GM19467 (cell line): ENCODE measurements around the gene MAP1LC3B2.
"Not testable (repeated sequence)": the region's sequence is repeated elsewhere in the genome, so short reads cannot be mapped to it uniquely, and the experiment has no call there.

Source experiments
- ATAC-seq: cut with Tn5 transposase; IDR thresholded peaks from one replicate; pipeline ENCODE4 v1.9.1; 2021; ENCODE audit warnings: mild to moderate bottlenecking, moderate library complexity; ENCODE audit not compliant: unreplicated experiment

The MAP1LC3B2 gene

DNA sequence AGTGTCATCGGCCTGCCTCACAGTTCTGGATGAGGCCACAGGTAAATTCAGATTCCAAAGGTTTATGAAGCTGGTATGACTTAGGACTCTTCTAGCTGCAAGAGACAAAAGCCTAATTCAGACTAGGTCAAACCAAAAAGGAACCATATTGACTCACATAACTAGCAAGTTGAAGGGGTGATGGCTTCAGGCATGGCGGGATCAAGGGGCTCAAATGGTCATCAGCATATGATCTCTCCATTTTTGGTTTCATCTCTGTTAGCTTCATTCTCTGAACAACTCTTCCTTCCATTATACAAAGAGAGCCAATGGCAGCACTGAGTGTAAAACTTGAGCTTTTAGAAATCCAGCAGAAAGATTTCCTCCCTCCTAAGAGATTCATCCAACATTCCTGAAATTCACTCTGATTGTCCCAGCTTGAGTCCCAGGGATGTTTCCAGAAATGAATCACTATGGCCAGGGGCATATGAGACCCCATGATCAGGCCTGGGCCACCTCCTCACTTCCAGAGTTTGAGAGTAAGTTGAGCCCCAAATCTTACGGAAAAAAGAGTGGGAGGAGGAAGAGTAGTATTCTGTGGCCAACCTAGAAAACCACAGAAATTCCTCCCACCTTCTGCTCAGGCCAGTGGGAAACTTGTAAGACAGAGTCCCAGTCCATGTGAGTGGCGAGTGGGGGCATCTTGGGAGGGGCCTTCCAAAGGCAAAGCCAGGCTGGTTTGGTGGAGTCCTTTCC lies 2.0 kb upstream of the MAP1LC3B2 start:
- ATAC-seq, result no peak

DNA sequence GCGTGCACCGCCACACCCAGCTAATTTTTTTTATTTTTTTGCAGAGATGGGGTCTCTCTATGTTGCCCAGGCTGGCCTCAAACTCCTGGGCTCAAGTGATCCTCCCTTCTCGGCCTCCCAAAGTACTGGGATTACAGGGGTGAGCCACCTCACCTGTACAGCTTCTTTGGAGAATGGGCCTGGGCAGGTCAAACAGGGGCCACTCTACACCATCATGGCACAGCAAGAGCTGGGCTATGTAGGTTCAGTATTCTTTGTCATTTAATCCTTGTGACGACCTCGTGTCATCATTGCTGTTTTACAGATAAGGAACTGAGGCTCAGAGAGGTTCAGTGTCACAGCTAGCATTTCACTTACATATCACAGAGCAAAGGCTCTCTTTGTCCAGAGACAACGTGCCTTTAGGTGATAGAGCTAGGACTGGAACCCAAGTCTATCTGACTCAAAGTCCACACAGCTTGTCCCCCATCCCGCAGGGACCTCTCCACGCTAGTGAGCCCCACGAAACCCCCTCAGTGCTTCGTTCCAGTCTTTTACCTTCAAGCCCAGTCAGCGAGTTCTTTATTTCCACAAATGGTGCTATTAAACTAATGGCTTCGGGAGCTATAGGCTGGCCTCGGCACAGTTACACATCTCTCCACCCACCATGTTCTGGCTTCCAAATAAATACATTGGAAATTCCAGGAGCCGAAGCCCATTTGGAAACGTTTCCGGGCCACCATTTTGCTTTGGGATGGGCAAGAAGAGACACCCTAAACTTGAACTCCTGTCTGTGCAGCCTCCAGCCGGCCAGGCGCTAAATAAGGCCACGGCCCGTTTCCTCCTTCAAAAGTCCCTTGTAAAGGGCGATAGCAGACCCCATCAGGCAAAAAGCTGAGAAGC lies 660 bp upstream of the MAP1LC3B2 start:
- ATAC-seq, result no peak

DNA sequence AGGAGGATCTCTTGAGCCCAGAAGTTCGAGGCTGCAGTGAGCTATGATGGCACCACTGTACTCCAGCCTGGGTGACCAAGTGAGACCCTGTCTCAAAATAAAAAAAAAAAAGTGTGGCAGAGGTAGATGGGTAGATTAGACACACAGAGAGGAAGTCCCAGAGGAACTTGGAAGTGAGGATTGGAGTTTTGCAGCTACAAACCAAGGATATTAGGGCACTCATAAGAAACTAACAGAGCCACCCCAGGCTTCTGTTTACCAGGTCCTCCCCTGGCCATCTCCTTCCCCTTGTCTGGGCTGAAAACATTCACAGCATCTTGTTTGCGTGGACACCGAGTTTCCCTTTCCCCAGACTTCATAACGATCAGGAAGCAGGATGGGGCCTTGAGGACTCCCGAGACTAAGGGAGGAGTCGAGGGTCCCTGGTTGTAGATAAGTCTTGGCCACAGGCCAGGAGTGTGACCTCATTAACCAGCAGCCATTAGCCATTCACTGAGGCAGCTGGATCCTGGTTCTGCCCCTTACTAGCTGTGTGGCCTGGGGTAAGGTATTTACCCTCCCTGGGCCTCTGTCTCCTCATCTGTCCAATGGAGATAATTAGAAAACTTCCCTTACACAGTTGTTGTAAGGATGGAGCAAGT lies 2.1 kb downstream of the MAP1LC3B2 start:
- no peak for ATAC-seq

DNA sequence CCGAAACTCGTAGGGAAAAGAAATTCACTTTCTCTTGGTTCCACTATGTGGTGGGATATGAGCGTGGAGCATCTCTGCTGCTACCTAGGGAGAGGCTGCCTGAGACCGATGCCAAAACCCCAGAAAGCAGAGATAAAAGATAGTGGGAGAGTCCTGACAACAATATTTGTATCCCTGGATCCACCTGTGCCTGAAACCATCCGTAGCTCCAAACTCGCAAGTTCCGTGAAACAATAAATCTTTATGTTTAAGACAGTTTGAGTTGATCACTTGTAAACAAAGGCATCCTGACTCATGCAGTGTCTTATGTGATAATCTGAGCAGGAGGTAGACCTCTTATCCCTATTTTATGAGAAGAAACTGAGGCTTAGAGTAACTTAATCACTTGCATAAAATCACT lies 2.9 kb downstream of the MAP1LC3B2 start:
- ATAC-seq, result no peak

DNA sequence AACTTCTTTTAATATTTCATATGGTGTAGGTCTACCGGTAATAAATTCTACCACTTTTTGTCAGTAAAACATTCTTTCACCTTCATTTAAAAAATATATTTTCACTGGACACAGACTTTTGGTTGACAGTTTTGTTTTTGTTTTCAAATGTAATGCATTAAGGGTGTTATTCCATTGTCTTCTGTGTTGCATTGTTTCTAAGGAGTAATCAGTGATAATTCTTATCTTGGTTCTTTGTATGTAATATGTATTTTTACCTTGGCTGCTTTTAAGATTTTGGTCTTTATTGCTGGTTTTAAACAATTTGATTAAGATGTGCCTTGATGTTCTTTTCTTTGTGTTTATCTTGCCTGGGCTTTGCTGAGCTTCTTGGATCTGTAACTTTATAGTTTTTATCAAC lies 4.1 kb downstream of the MAP1LC3B2 start:
- no peak for ATAC-seq

DNA sequence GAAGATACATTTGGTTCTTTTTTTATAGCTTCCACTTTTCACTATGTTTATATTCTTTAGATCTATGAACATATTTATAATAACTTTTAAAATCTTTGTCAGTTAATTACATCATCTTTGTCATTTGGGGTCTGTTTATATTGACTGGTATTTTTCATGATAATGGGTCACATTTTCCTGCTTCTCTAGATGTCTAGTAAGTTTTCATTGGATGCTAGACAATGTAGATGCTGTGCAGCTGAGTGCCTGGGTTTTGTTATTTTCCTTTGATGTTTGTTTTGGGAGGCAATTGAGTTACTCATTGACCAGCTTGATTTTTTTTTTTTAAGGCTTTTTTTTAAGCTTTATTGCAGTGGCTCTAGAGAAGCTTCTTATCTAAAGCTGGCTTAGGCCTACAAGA lies 4.9 kb downstream of the MAP1LC3B2 start:
- no peak for ATAC-seq

DNA sequence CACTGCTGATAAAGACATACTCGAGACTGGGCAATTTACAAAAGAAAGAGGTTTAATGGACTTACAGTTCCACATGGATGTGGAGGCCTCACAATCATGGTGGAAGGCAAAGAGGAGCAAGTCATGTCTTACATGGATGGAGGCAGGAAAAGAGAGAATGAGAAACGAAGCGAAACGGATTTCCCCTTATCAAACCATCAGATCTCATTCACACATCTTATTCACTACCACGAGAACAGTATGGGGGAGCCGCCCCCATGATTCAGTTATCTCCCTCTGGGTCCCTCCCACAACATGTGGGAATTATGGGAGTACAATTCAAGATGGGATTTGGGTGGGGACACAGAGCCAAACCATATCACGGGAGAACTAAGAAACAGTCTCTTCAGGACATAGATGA lies 6.0 kb downstream of the MAP1LC3B2 start:
- not testable (repeated sequence) for ATAC-seq

DNA sequence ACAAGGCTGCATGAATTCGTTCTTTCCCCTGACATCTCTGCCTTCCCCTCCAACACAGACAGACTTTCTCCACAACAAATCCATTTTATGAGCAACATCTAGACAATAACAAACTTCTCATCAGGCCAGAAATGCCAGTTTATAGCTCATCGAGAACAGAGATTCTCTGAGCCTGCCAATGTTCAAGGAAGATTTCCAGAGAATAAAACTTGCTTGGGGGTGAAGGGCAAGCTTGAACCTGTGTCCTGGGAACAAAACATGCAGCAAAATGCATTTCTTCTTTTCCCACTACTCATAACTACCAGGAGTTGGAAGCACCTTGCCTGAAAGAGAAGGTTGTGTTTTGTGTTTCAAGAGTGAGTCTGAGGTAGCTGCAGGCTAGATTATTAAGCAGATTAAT lies 6.8 kb downstream of the MAP1LC3B2 start:
- no peak for ATAC-seq

DNA sequence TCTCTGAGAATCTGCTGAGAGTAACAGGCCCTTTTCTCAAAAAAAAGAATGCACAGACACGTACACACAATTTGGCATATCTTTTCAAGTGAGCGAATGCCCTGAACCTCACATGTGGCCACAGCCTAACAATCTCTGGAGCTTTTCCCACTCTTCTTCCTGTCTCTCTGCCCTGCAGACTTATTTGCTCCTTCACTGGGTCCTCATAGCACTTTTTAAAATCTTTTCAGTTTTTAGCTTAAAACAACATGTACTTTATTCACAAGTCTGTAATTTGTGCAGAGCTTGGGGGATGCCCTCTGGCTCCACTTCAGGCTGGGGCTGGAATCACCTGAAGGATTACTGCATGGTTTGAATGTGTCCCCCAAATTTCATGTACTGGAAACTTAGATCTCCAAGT lies 9.0 kb downstream of the MAP1LC3B2 start:
- no peak for ATAC-seq

DNA sequence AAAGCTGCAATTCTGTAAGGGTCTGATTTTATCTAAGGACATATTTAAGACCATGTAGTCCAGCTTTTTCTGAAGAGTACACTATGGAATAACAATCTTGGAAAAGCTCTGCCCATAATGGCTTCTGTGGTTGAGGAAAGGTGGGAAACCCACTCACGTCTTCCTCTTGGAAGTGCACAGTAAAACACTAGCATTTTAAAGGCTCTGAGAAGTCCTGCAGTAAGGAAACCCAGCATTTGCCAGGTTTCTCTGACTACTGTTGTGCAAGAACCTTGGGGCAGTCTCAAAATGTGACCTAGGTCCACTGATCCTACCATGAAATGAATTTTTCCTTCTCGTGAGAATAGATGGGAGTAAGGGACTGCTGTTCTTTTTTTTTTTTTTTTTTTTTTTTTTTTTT lies 11.9 kb downstream of the MAP1LC3B2 start:
- ATAC-seq, result no peak

DNA sequence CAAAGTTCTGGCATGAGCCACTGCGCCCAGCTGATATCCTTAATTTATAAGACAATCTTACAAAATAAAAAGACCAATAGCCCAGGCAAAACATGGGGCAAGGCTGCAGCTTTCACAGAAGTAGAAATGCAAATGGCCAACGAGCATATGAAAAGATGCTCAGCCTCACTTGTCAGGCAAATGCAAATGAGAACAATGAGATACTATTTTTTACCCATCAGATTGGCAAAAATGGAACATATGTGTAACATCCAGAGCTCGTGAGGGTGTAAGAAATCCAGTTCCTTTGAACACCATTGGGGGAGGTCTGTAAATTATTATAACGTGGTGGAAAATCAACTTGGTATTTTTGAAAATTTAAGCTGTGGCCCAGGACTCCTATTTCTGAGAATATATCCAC lies 14.6 kb downstream of the MAP1LC3B2 start:
- no peak for ATAC-seq

DNA sequence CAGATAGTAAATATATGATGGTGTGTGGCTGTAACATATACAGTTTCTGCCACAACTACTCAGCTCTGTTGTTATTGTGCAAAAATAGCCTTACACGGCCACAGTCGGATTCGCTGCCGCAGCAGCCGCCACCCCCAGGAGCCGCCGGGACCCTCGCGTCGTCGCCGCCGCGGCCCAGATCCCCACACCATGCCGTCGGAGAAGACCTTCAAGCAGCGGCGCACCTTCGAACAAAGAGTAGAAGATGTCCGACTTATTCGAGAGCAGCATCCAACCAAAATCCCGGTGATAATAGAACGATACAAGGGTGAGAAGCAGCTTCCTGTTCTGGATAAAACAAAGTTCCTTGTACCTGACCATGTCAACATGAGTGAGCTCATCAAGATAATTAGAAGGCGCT lies 16.6 kb downstream of the MAP1LC3B2 start:
- ATAC-seq, result not testable (repeated sequence)

DNA sequence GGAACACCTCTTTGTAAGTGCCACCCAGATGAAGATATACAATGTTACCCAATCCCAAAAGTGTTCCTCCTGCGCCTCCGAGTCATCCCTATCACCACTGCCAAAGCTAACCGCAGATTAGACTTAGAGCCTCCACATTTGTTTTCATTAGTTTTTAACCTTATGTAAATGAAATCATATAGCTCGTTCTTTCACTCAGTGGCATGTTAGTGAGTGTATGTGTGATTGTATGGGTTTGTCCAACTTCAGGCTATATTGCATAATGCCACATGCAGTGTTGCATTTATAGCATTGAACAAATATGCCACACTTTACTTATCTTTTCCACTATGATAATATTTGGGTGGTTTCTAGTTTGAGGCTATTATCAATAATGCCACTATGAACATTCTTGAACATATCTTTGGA lies 18.0 kb downstream of the MAP1LC3B2 start:
- ATAC-seq, result no peak

DNA sequence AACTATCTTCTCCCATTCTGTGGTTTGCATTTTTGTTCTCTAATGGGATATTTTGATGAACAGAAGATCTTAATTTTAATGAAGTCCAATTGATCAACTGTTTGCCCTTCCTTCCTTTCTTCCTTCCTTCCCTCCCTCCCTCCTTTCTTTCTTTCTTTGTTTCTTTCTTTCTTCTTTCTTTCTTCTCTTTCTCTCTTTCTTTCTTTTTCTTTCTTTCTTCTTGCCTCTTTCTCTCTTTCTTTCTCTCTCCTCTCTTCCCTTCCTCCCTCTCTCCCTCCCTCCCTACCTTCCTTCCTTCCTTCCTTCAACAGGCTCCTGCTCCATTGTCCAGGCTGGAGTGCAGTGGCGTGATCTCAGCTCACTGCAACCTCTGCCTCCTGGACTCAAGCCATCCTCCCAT lies 18.9 kb downstream of the MAP1LC3B2 start:
- no peak for ATAC-seq

DNA sequence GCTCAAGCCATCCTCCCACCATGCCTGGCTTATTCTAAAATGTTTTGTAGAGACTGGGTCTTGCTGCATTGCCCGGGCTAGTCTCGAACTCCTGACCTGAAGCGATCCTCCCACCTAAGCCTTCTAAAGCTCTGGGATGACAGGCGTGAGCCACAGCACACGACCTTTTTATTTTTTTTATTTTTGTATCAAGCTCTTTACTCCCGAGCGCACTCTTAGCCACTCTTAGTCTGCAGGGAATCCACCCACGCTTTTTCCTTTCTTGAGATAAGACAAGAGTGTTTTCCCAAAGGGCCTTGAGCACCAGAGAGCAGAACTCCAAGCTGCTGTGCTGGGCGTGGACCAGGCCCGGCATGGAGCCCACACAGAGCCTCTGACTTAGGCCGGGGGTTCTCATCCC lies 23.4 kb downstream of the MAP1LC3B2 start:
- ATAC-seq, result no peak

DNA sequence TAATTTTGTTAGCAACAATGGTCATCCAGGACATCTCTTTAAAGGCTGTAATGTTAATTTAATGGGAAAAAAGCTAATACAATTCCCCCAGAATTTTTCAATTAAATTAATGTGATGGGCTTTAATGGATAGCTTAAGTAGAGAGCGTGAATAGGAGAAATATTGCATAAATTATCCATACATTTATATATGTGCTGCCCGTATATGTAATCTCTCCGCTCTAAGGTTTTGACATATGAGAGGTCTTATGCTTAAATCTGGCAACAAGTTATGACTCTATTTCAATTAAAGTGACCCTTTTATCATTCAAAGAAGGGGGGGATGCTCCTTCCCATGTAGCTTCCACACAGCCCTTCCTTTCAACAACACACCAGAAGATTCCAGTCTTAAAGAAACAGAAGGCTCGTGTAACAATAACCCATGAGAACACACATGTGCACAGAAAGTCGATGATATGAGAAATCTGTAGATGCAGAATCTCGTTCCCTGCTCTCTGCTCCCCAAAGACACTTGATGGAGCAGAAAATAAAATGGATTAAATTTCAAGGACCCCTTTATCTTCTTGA lies 24.0 kb downstream of the MAP1LC3B2 start:
- ATAC-seq, result no peak

DNA sequence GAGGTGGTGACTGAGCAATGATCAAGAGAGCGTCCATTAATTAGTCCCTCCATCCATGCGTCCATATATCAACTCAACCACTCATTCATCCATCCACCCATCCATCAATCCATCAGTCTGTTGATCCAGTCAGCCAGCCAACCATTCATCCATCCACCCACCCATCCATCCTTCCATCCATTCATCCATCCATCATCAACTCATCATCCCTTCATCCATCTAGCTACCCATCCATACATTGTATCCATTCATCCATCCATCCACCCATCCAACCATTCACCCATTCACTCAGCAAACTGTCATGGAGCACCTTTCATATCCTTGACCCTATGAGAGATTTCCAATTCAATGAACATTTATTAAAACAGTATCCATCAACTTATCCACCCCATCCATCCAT lies 28.1 kb downstream of the MAP1LC3B2 start:
- ATAC-seq, result no peak

DNA sequence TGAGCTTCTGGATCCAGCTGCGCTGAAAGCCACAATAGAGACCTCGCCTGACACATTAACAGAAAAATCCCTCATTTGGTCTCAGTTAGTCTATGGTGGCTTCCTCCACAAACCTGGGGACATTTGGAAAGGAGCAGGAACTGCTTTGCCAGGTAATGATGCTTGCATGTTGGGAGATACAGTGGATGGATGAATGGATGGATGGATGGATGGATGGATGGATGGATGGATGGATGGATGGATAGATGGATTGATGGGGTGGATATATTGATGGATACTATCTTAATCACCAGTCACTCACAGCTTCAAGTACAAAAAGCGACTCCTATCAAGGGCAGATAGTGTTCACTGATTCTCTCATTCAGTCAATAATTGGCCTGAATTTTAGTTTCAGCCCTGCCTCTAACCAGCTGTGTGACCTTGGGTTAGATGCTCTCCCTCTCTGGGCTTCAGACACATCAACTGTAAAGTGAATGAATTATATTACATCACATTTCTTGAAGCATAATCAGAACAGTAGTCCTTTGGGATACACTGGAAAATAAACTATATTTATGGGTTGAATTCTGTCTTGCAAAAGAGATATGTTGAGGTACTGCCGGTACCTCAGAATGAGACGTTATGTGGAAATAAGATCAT lies 29.3 kb downstream of the MAP1LC3B2 start:
- ATAC-seq, result no peak

DNA sequence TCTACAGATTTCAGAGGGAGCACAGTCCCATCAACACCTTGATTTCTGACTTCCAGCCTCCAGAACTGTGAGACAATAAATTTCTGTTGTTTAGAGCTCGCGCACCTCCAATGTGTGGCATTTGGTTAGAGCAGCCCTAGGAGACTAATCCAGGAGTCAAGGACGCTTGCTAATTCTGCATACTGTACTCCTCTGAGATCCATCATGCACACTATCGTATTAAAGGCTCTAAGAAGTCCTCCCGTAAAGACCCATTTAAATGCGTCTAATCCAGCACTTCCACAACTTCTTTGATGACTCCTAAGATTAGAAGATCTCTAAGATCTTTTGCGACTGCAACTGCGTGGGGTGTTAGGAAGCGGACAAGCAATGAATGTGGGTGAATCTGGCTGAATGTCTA lies 30.4 kb downstream of the MAP1LC3B2 start:
- ATAC-seq, result no peak

DNA sequence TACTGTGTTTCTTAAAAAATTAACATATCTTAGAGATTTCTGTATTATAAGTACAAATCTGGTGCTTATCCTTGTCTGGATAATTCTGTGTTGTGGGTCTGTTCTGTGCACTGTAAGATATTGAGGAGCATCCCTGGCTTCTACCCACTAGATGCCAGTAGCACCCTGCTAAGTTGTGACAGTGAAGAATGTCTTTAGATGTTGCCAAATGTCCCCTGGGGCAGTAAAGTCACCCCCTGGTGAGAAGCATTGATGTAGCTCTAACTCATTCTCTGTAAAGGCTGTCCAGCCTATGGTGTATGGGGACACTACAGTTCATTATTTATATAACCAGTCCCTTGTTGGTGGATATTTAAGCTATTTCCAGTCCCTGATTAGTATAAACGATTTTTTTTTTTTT lies 31.4 kb downstream of the MAP1LC3B2 start:
- no peak for ATAC-seq
